IPS-18c (cell line): ENCODE data around the gene TRIM7.
A peak's percentile ranks its signal among the peaks of the same experiment; 100 is the strongest.

ENCODE experiments used
- H3K4me3 ChIP-seq: 2 replicates; pipeline ENCODE4 v1.7.0; 2013; ENCODE audit warnings: low read depth, mild to moderate bottlenecking, low read length, moderate library complexity; ENCODE audit not compliant: insufficient read depth
- H3K9me3 ChIP-seq: one replicate; pipeline ENCODE4 v1.6.1; 2013; ENCODE audit warnings: mild to moderate bottlenecking, low read length, moderate library complexity; ENCODE audit not compliant: control insufficient read depth, insufficient read depth

TRIM7 gene

GRCh38 chr5:181234455-181235306 is 29.7 kb upstream of the TRIM7 start:
- no peaks in the 10 kb centered on the region for H3K9me3 ChIP-seq
- no peak overlapping the region for H3K4me3 ChIP-seq

DNA sequence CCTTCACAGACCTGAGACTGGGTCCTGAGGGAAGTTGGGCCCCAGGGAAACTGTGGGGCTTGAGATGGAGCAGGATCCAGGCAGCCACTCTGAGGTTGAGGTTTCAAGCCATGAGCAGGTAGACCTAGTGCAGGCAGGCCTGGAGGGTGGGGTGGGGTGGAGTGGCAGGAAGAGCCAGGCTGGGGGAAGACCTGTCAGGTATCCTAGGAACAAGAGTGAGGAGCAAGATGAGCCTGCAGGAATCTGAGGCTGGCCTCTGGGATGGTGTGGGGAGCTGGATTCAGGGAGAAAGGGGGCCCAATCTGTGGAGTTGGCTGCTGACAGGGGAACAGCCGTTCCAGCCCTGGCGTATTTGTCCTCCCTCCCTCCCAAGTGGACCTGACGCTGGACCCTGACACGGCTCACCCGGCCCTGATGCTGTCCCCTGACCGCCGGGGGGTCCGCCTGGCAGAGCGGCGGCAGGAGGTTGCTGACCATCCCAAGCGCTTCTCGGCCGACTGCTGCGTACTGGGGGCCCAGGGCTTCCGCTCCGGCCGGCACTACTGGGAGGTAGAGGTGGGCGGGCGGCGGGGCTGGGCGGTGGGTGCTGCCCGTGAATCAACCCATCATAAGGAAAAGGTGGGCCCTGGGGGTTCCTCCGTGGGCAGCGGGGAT is 28.9 kb upstream of the TRIM7 start:
- Histone ChIP-seq H3K9me3 (no peaks in the 10 kb centered on the region), H3K4me3 (no peak overlapping the region)

GRCh38 chr5:181233088-181233800 is 28.2 kb upstream of the TRIM7 start:
- H3K9me3 ChIP-seq: no peaks in the 10 kb centered on the region

GRCh38 chr5:181232593-181232992 is 27.6 kb upstream of the TRIM7 start:
- no peak overlapping the region for H3K4me3 ChIP-seq
- no peaks in the 10 kb centered on the region for H3K9me3 ChIP-seq

More at GRCh38 chr5:181233088-181233800, 28.2 kb upstream of the TRIM7 start:
- no peak overlapping the region for H3K4me3 ChIP-seq

DNA sequence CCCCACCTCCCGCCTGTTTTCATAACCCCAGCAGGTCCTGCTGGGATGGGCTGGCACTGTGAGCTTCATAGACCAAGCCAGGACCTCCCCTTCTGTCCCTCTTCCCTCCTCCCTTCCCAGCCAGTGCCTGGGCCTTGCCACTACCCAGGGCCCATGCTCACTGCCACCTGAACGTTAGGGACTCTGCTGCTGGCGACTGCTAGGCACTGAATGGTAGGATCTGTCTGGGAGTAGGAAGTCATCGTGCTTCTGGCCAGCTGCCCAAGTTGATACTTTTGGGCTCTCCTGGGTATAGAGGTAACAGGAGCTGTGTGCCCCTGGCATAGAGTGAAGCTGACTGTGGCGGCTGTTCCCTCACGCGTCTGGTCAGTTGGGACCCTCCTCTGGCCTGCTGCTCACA is 26.4 kb upstream of the TRIM7 start:
- no peak overlapping the region for H3K4me3 ChIP-seq

DNA sequence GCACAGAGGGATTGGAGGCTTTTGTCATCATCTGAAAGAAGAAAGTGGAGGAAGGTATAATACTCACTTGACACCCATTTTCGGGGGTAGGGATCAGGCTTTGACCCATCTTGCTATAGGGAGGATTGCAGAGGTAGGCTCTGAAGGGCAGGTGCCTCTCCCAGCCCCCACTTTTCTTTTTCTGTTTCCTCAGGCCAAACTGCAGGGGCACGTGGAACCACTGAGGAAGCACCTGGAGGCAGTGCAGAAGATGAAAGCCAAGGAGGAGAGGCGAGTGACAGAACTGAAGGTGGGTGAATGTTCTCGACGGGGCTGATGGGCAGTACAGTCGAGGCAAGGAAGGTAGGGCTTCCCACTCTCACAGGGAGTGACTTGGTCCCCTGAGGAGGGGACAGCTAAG is 25.6 kb upstream of the TRIM7 start:
- Histone ChIP-seq H3K9me3 (no peaks in the 10 kb centered on the region), H3K4me3 (no peak overlapping the region)

More for the DNA sequence above, 26.4 kb upstream of the TRIM7 start:
- no peaks in the 10 kb centered on the region for H3K9me3 ChIP-seq

DNA sequence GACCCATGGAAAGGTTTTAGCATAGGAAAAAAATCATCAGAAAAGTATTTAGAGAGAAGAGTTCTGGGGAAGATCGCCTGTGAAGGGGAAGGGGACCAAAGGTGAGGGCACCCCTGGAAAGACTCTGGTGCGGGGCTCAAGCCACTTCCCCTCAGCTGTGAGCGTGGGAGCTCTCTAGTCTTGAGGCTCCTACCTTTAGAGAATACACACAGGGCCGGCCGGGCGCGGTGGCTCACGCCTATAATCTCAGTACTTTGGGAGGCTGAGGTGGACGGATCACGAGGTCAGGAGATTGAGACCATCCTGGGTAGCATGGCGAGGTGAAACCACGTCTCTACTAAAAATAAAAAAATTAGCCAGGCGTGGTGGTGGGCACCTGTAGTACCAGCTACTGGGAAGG is 25.0 kb upstream of the TRIM7 start:
- no peaks in the 10 kb centered on the region for H3K9me3 ChIP-seq
- H3K4me3 ChIP-seq: no peak overlapping the region

DNA sequence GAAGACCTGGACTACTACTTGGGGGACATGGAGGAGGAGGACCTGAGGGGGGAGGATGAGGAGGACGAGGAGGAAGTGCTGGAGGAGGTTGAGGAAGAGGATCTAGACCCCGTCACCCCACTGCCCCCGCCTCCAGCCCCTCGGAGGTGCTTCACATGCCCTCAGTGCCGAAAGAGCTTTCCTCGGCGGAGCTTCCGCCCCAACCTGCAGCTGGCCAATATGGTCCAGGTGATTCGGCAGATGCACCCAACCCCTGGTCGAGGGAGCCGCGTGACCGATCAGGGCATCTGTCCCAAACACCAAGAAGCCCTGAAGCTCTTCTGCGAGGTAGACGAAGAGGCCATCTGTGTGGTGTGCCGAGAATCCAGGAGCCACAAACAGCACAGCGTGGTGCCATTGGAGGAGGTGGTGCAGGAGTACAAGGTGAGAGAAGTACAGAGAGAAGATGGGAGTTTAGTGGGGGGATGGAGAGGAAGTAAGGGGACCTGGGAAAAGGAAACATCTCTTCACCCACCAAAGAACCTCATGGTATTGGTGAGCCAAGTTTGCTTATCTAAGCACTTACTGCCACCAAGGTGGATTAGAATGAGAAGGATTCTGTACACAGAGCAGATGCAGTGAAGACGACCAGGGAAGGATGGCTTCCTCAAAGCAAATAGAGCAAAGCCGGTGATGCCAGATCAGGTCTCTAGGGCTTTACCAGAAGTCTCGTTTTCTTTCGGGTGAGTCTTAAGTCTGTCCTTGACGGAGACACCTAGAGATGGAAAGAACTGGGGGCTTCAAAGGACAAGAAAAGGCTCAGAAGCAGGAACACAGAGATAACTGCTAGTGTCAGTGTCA is 19.6 kb upstream of the TRIM7 start:
- H3K4me3 ChIP-seq: peak overlapping the region; percentile 96
- H3K9me3 ChIP-seq: no peaks in the 10 kb centered on the region

DNA sequence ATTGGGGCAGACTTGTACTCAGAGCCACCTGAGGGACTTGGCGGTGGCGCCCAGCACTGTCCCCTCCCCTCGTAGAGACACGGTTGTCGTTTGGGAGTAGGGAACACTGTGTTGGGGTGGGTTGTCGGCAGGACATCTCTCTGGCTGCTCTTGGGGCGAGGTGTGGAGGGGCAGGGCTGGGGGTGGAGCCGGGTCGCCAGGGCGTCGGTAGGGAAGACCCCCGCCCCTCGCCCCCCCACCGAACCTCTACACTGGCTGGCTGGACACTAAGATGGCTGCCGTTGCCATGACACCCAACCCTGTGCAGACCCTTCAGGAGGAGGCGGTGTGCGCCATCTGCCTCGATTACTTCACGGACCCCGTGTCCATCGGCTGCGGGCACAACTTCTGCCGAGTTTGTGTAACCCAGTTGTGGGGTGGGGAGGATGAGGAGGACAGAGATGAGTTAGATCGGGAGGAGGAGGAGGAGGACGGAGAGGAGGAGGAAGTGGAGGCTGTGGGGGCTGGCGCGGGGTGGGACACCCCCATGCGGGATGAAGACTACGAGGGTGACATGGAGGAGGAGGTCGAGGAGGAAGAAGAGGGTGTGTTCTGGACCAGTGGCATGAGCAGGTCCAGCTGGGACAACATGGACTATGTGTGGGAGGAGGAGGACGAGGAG is 18.9 kb upstream of the TRIM7 start:
- Histone ChIP-seq H3K4me3 (peak overlapping the region; percentile 96), H3K9me3 (no peaks in the 10 kb centered on the region)

DNA sequence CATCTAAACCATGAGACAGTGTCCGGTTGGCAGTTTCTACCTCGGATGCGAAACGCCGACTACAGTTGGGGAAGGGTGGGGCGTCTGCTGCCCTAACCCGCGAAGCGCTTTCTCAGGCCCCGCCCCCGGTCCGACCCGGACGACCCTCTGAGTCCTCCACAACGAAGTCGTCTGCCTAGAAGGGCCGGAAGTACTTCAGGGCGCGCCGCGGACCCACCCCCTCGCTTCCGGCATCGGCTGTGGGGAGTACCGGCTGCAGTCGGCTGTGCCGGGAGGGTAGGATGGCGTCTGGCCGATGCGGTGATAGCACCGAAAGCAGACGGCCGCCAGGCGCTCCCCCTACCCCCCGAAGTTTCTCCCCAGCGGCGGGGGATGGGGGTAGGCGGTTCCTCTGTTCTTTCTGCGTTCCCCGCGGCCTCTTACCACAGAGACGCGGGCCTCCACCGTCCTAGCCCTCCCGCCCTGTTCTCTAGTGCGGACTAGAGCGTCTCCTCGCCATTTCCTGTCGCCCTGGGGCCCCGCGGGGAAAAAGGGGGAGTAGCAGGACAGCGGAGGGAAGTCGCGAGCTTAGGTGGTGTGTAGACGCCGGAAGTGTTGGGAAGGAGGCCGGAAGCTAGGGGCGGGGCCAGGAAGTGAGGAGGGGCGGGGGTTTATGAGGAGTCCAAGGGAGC is 18.2 kb upstream of the TRIM7 start, which contains the start of gene TRIM41:
TSS of gene TRIM41 (plus strand) at position 224 of the 671 bp plus-strand sequence. CDS start 719 bp downstream, outside the sequence.
- H3K9me3 ChIP-seq: no peaks in the 10 kb centered on the region
- peak within 1 kb of the TSS; percentile 96 for H3K4me3 ChIP-seq

- Histone ChIP-seq H3K4me3 (peak overlapping the region; percentile 96), H3K9me3 (no peaks in the 10 kb centered on the region)
These were observed 17.6 kb upstream of the TRIM7 start for GRCh38 chr5:181222630-181223057.

GRCh38 chr5:181221792-181222629 is 17.0 kb upstream of the TRIM7 start:
- H3K4me3 ChIP-seq: peak overlapping the region; percentile 96
- H3K9me3 ChIP-seq: no peaks in the 10 kb centered on the region

DNA sequence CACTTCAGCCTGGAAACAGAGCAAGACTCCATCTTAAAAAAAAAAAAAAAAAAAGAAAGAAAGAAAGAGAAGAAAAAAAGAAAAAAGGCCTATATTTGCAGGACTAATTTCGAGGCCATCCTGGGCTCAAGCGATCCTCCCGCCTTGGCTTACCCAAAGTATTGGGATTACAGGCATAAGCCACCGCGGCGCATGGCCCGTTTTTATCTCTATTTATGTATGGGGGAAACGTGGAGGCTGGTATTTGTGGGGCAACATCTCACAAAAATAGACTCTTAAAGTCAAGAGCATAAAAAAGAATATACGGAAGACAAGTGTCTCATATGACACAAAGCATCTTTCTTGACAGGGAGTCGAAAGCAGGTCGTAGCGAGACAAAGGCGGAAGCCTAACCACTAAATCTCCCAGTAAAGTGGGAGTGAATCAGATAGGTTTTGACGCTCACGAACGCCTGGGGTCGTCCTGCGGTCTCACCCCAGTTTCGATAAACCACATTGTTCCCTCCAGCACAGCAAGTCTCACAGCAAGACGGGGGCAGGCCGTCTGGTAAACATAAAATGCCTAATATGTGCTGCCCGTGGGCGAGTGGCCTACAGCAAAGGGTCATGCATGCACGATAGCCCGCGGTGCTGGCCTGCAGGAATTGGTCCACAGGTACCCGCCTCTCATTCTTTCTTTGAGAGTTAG is 16.3 kb upstream of the TRIM7 start:
- peak overlapping the region; percentile 37; the same call in 1 of the 2 replicates for H3K4me3 ChIP-seq

GRCh38 chr5:181220178-181220515 is 15.2 kb upstream of the TRIM7 start:
- Histone ChIP-seq H3K4me3 (no peak overlapping the region), H3K9me3 (no peaks in the 10 kb centered on the region)

More for the DNA sequence above, 16.3 kb upstream of the TRIM7 start:
- no peaks in the 10 kb centered on the region for H3K9me3 ChIP-seq
